Heart right ventricle (tissue), 16 donors: Measurements from ENCODE around the gene SEPTIN3. TPM values are rescaled to one million over a fixed set of nuclear protein-coding genes. Genes with fewer than 3 reads are reported as not detected.

Experiments used
- ATAC-seq, 8 donors: fragments of 200-7000 bp; cut with Tn5 transposase; one replicate each; pipeline ENCODE4 v1.9.1; 2020; ENCODE audit warnings: mild to moderate bottlenecking in 8 of 8, moderate library complexity in 8 of 8, moderate number of reproducible peaks in 1 of 8
- DNase-seq, 2 donors: peaks; one replicate each; pipeline ENCODE4 v3.0.0-alpha.2; 2020
- H3K27ac ChIP-seq, 10 donors: fragments of 200-600 bp; sonication (generic) in 2 of 10; one replicate each; pipeline versions ENCODE4 v1.5.0 to v1.8.0; 2020 to 2022; ENCODE audit warnings: mild to moderate bottlenecking in 3 of 10
- H3K27me3 ChIP-seq, 7 donors: fragments of 200-600 bp; one replicate each; pipeline ENCODE4 v1.8.0; 2021 to 2022; ENCODE audit warnings: mild to moderate bottlenecking in 2 of 7
- H3K36me3 ChIP-seq, 9 donors: fragments of 200-600 bp; sonication (generic) in 1 of 9; one replicate each; pipeline versions ENCODE4 v1.5.0 to v1.8.0; 2020 to 2022; ENCODE audit warnings: mild to moderate bottlenecking in 2 of 9
- H3K4me1 ChIP-seq, 9 donors: fragments of 200-600 bp; sonication (generic) in 1 of 9; one replicate each; pipeline versions ENCODE4 v1.5.0 to v1.8.0; 2020 to 2022; ENCODE audit warnings: mild to moderate bottlenecking in 4 of 9
- H3K4me3 ChIP-seq, 10 donors: fragments of 200-600 bp; sonication (generic) in 2 of 10; one replicate each; pipeline versions ENCODE4 v1.5.0 to v1.8.0; 2020 to 2022; ENCODE audit warnings: mild to moderate bottlenecking in 7 of 10, moderate library complexity in 2 of 10
- H3K9me3 ChIP-seq, 11 donors: fragments of 200-600 bp in 10 of 11; sonication (generic) in 2 of 11; one replicate each; pipeline versions ENCODE4 v1.5.0 to v1.8.0; 2013 to 2022; ENCODE audit warnings: mild to moderate bottlenecking in 2 of 11, control low read depth in 1 of 11, moderate library complexity in 1 of 11
- WGBS, 2 donors: extraction: QIAGEN DNeasy Blood & Tissue Kit; methylation state at CpG; one replicate each; pipeline ENCODE4 v1.1.7; 2013; ENCODE audit warnings: inconsistent platforms in 1 of 2; 5-methylcytosine and 5-hydroxymethylcytosine counted together
- intact Hi-C, 10 donors: fragments of 100-400 bp; cut with DNase I; formaldehyde crosslinking; loops; one replicate each; pipeline versions ENCODE4 v1.11.1 to v1.14.2; 2022
- polyA plus RNA-seq, 2 donors: library from polyadenylated mRNA; stranded (reverse); fragments of 200-250 nt; gene quantifications; one replicate each; pipeline ENCODE4 v1.2.3, GENCODE V29; 2013
- total RNA-seq, 10 donors: library from RNA; stranded (reverse); fragmentation: NEBNext Ultra II Directional in 3 of 10; extraction: Animal tissue kit (Norgen Biotek cat#: 25700) in 3 of 10; gene quantifications; one replicate each; pipeline versions ENCODE4 v1.2.1 to v1.2.4, GENCODE V29; 2021 to 2023
- TF ChIP-seq, protein P1 (sequence below), 9 donors: fragments of 200-600 bp; sonication (generic) in 2 of 9; IDR thresholded peaks; one replicate each; pipeline versions ENCODE4 v1.5.0 to v1.8.0; 2021 to 2022; ENCODE audit warnings: antibody characterized with exemption in 9 of 9, mild to moderate bottlenecking in 5 of 9, moderate library complexity in 1 of 9
- donor health status: Arrhythmogenic right ventricular cardiomyopathy.
- donor health status: ischemic (EF 13 %, LVEDD 7.1; RV severe dilation, severe dysfunction).
- donor health status: healthy with polysubstance abuse.
- donor health status: DM: no; HTN: yes; CAD: no.
- donor health status: DM: no; HTN: no; CAD: no.
- donor health status: ischemic (EF 25% LVEDD 6.9; RV normal size, moderate dysfunction).
- donor health status: ischemic (EF 25% LVEDD 5.7; RV mildly dilated, moderate dysfunction).
- donor health status: healthy.
- donor health status: DM: yes; HTN: yes; CAD: no.
- donor health status: Ischemic cardiomyopathy.
- donor health status: ischemic (EF 35%, LVEDD 5.7; RV mildly dilated, moderate dysfunction).
- donor health status: nonischemic (EF 11% LVEDD 7.7; RV severe dilation, severe dysfunction).
- donor health status: DM: yes; HTN: yes; CAD: no.
- donor health status: PGD.
- donor health status: ischemic (EF 29% LVEDD 5.4; RV normal size, mild dysfunction).
- donor health status: nonischemic (EF 23%, LVEDD 6.1; RV moderate dilation, normal function).

Gene SEPTIN3
- total and polyA plus RNA-seq, 12 donors, result 0.03 to 0.44 (median 0.10) TPM; not detected in 6

- Histone ChIP-seq H3K4me1 (no peaks in the 10 kb centered on the region), H3K27me3 (peaks cover 0 to 5% (median 0%) of the 10 kb centered on the region in 7 donors), H3K27ac (no peak overlapping the region), H3K4me3 (no peak overlapping the region), H3K36me3 (no peaks in the 10 kb centered on the region), H3K9me3 (peaks cover 0 to 41% (median 20%) of the 10 kb centered on the region in 11 donors)
- intact Hi-C loops, result no loop called here
- TF ChIP-seq, protein P1, sequence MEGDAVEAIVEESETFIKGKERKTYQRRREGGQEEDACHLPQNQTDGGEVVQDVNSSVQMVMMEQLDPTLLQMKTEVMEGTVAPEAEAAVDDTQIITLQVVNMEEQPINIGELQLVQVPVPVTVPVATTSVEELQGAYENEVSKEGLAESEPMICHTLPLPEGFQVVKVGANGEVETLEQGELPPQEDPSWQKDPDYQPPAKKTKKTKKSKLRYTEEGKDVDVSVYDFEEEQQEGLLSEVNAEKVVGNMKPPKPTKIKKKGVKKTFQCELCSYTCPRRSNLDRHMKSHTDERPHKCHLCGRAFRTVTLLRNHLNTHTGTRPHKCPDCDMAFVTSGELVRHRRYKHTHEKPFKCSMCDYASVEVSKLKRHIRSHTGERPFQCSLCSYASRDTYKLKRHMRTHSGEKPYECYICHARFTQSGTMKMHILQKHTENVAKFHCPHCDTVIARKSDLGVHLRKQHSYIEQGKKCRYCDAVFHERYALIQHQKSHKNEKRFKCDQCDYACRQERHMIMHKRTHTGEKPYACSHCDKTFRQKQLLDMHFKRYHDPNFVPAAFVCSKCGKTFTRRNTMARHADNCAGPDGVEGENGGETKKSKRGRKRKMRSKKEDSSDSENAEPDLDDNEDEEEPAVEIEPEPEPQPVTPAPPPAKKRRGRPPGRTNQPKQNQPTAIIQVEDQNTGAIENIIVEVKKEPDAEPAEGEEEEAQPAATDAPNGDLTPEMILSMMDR (IDR thresholded peaks at IDR 0.05), result no peak
- no peak for ATAC-seq
- WGBS, 2 donors, result 91 to 94% methylated on average over 7 of the region's 7 CpGs
- DNase-seq, result no peak
These were observed 41.5 kb downstream of the SEPTIN3 start for GRCh38 chr22:42010778-42011177.

DNA sequence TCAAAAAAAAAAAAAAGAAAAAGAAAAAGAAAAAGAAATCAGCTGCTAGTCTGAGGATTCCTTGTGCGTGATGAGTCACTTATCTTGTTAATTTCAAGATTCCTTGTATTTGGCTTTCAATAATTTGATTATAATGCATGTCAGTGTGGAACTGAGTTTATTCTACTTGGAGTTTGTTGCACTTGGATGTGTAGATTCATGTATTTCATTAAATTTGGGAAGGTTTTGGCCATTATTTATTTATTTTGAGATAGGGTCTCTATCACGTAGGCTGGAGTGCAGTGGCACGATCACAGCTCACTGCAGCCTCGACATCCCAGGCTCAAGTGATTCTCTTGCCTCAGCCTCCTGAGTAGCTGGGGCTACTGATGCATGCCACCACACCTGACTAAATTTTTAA, 44.1 kb downstream of the SEPTIN3 start:
- H3K4me3 ChIP-seq, result no peak overlapping the region
- no peaks in the 10 kb centered on the region for H3K36me3 ChIP-seq
- intact Hi-C loops, result no loop called here
- no peaks in the 10 kb centered on the region for H3K4me1 ChIP-seq
- no peak overlapping the region for H3K27ac ChIP-seq
- ATAC-seq (no peak), DNase-seq (no peak)
- peaks cover 0 to 38% (median 17%) of the 10 kb centered on the region in 11 donors for H3K9me3 ChIP-seq
- peaks cover 0 to 14% (median 0%) of the 10 kb centered on the region in 7 donors for H3K27me3 ChIP-seq
- TF ChIP-seq, protein P1 (IDR thresholded peaks at IDR 0.05), result no peak
- WGBS, 2 donors, result 90 to 91% methylated on average over 4 of the region's 4 CpGs

DNA sequence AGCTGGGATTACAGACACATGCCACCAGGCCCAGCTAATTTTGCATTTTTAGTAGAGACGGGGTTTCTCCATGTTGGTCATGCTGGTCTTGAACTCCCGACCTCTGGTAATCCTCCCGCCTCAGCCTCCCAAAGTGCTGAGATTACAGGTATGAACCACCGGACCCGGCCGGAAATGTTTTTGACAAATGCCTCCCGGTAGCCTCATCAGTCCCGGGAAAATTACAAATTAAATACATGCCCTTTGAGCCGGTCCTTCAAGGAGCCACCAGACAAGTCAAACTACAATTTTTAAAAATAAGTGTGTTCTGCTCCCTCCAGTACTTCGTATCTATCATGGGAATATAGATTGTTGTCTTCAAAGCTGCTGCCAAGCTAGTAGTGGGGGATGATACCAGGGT, 46.9 kb downstream of the SEPTIN3 start:
- H3K9me3 ChIP-seq, result peaks cover 0 to 11% (median 2%) of the 10 kb centered on the region in 11 donors
- ATAC-seq, result no peak
- DNase-seq, result no peak
- H3K27me3 ChIP-seq, result peaks cover 0 to 22% (median 0%) of the 10 kb centered on the region in 7 donors
- H3K36me3 ChIP-seq, result no peaks in the 10 kb centered on the region
- no peaks in the 10 kb centered on the region for H3K4me1 ChIP-seq
- TF ChIP-seq, protein P1 (IDR thresholded peaks at IDR 0.05), result no peak
- intact Hi-C loops, result no loop called here
- H3K27ac ChIP-seq, result no peak overlapping the region
- 81 to 86% methylated on average over 10 of the region's 10 CpGs for WGBS, 2 donors
- H3K4me3 ChIP-seq, result no peak overlapping the region

- H3K36me3 ChIP-seq, result no peaks in the 10 kb centered on the region
- TF ChIP-seq, protein P1 (IDR thresholded peaks at IDR 0.05), result no peak
- DNase-seq (no peak), ATAC-seq (no peak)
- H3K9me3 ChIP-seq, result no peaks in the 10 kb centered on the region
- no peak overlapping the region for H3K4me3 ChIP-seq
- no peak overlapping the region for H3K27ac ChIP-seq
- peaks cover 0 to 22% (median 0%) of the 10 kb centered on the region in 7 donors for H3K27me3 ChIP-seq
- intact Hi-C loops, result no loop called here
- WGBS, 2 donors, result 41 to 72% methylated on average over 1 of the region's 1 CpG
- peaks cover 0 to 6% (median 0%) of the 10 kb centered on the region in 9 donors for H3K4me1 ChIP-seq
These were observed 49.0 kb downstream of the SEPTIN3 start for GRCh38 chr22:42018224-42018623.

Other genes with a start within 250 kb of the SEPTIN3 start
- 1 to 10 TPM; 2.6 to 7.3 (median 4.0) TPM for gene CCDC134, start 168.8 kb upstream of the SEPTIN3 start, total RNA-seq
- 1 to 10 TPM; 1.2 to 1.8 TPM for gene CCDC134, start 168.8 kb upstream of the SEPTIN3 start, polyA plus RNA-seq
- 10 to 100 TPM; 57.1 to 94.3 (median 75.8) TPM for gene SREBF2, start 136.3 kb upstream of the SEPTIN3 start, total RNA-seq
- gene SREBF2, start 136.3 kb upstream of the SEPTIN3 start, polyA plus RNA-seq, result 10 to 100 TPM; 37.5 to 52.3 TPM
- 1 to 10 TPM in 9 of 10 donors, under 1 TPM in 1; 0.78 to 4.6 (median 1.4) TPM for gene SHISA8, start 54.4 kb upstream of the SEPTIN3 start, total RNA-seq
- gene SHISA8, start 54.4 kb upstream of the SEPTIN3 start, polyA plus RNA-seq, result 1 to 10 TPM in 1 of 2 donors, under 1 TPM in 1; 0.16 to 3.5 TPM
- under 1 TPM; 0.24 to 0.77 (median 0.48) TPM for gene TNFRSF13C, start 42.6 kb upstream of the SEPTIN3 start, total RNA-seq
- under 1 TPM; 0.03 to 0.44 TPM for gene TNFRSF13C, start 42.6 kb upstream of the SEPTIN3 start, polyA plus RNA-seq
- gene CENPM, start 22.3 kb upstream of the SEPTIN3 start, total RNA-seq, result 1 to 10 TPM in 1 of 10 donors, under 1 TPM in 5, not detected in 4; 0.34 to 3.5 (median 0.66) TPM
- 1 to 10 TPM; 1.0 to 1.7 TPM for gene CENPM, start 22.3 kb upstream of the SEPTIN3 start, polyA plus RNA-seq
- gene WBP2NL, start 29.3 kb downstream of the SEPTIN3 start, total RNA-seq, result under 1 TPM in 5 of 10 donors, not detected in 5; 0.09 to 0.81 (median 0.21) TPM
- gene WBP2NL, start 29.3 kb downstream of the SEPTIN3 start, polyA plus RNA-seq, result under 1 TPM; 0.12 to 0.66 TPM
- gene NAGA, start 101.4 kb downstream of the SEPTIN3 start, total RNA-seq, result 10 to 100 TPM in 7 of 10 donors, 1 to 10 TPM in 3; 7.3 to 34.8 (median 12.3) TPM
- 10 to 100 TPM in 1 of 2 donors, 1 to 10 TPM in 1; 6.6 to 13.0 TPM for gene NAGA, start 101.4 kb downstream of the SEPTIN3 start, polyA plus RNA-seq
- 1 to 10 TPM; 2.3 to 6.3 (median 2.9) TPM for gene PHETA2, start 104.8 kb downstream of the SEPTIN3 start, total RNA-seq
- 1 to 10 TPM; 5.1 to 7.0 TPM for gene PHETA2, start 104.8 kb downstream of the SEPTIN3 start, polyA plus RNA-seq
- gene SMDT1, start 110.3 kb downstream of the SEPTIN3 start, total RNA-seq, result 100 to 1,000 TPM; 111 to 193 (median 128) TPM
- 100 to 1,000 TPM; 151 to 197 TPM for gene SMDT1, start 110.3 kb downstream of the SEPTIN3 start, polyA plus RNA-seq
- gene NDUFA6, start 121.3 kb downstream of the SEPTIN3 start, total RNA-seq, result 100 to 1,000 TPM; 179 to 344 (median 265) TPM
- gene NDUFA6, start 121.3 kb downstream of the SEPTIN3 start, polyA plus RNA-seq, result 100 to 1,000 TPM; 369 to 479 TPM
- under 1 TPM in 2 of 10 donors, not detected in 8; 0.12 to 0.17 TPM for gene CYP2D6, start 161.4 kb downstream of the SEPTIN3 start, total RNA-seq
- under 1 TPM; 0.32 to 0.95 TPM for gene CYP2D6, start 161.4 kb downstream of the SEPTIN3 start, polyA plus RNA-seq